ENCODE measurements around the gene IGSF11. TPM values are rescaled to one million over a fixed set of nuclear protein-coding genes. Genes with fewer than 3 reads are reported as not detected.

Gene IGSF11
- total RNA-seq, 1 experiment from 2014 or later: 0.66 TPM

- no peak for TF ChIP-seq EZH2 (IDR thresholded peaks at IDR 0.05; ENCODE audit: low read length, unreplicated experiment)
- no TSS peak for BruUV-seq (replicated peaks)
- Histone ChIP-seq H3K4me2 (ENCODE audit: low read length) (no peak overlapping the region), H3K9me2 (replicated peaks; ENCODE audit: low read length) (no peaks in the 10 kb centered on the region), H3K27ac (ENCODE audit: low read length) (no peak overlapping the region), H4K20me1 (ENCODE audit: low read length) (no peaks in the 10 kb centered on the region), H3K4me1 (ENCODE audit: insufficient read depth, low read length) (no peaks in the 10 kb centered on the region), H3K36me3 (ENCODE audit: low read depth, low read length) (no peaks in the 10 kb centered on the region), H3K9ac (ENCODE audit: low read length) (no peak overlapping the region), H3K9me3 (ENCODE audit: low read length) (no peaks in the 10 kb centered on the region), H3K27me3 (ENCODE audit: low read length) (peaks cover 84% of the 10 kb centered on the region), H2AFZ (ENCODE audit: low read length) (no peak overlapping the region), H3F3A (ENCODE audit: low read length, unreplicated experiment) (no peaks in the 10 kb centered on the region), H3K4me3 (ENCODE audit: low read length) (no peak overlapping the region), H3K79me2 (ENCODE audit: low read length) (no peaks in the 10 kb centered on the region)
- ATAC-seq (no peak), DNase-seq (no peak)
- intact Hi-C loops (cut with micrococcal nuclease): no loop called here
- CTCF ChIA-PET: no interaction called here
- POLR2A ChIA-PET (ENCODE audit: unreplicated experiment): no interaction called here
These were observed 47.2 kb downstream of the IGSF11 start for GRCh38 chr3:118987477-118987876.

GRCh38 chr3:118986734-118987133 is 47.9 kb downstream of the IGSF11 start:
- Histone ChIP-seq H3K4me1 (ENCODE audit: insufficient read depth, low read length) (no peaks in the 10 kb centered on the region), H3K4me3 (ENCODE audit: low read length) (no peak overlapping the region), H3K79me2 (ENCODE audit: low read length) (no peaks in the 10 kb centered on the region), H3K27me3 (ENCODE audit: low read length) (peaks cover 84% of the 10 kb centered on the region), H3K9me2 (replicated peaks; ENCODE audit: low read length) (no peaks in the 10 kb centered on the region), H3F3A (ENCODE audit: low read length, unreplicated experiment) (no peaks in the 10 kb centered on the region), H3K9ac (ENCODE audit: low read length) (no peak overlapping the region), H3K27ac (ENCODE audit: low read length) (no peak overlapping the region), H2AFZ (ENCODE audit: low read length) (no peak overlapping the region), H3K9me3 (ENCODE audit: low read length) (no peaks in the 10 kb centered on the region), H4K20me1 (ENCODE audit: low read length) (no peaks in the 10 kb centered on the region), H3K4me2 (ENCODE audit: low read length) (no peak overlapping the region), H3K36me3 (ENCODE audit: low read depth, low read length) (no peaks in the 10 kb centered on the region)
- TF ChIP-seq CTCF (conservative IDR thresholded peaks at IDR 0.05; ENCODE audit: low read depth, low read length) (no peak), EZH2phosphoT487 (IDR thresholded peaks at IDR 0.05; ENCODE audit: borderline replicate concordance, low read length) (no peak), EZH2 (IDR thresholded peaks at IDR 0.05; ENCODE audit: low read length, unreplicated experiment) (no peak)
- no TSS peak for BruUV-seq (replicated peaks)
- ChIA-PET POLR2A (ENCODE audit: unreplicated experiment) (no interaction called here), CTCF (no interaction called here)
- intact Hi-C loops (cut with micrococcal nuclease): no loop called here
- ATAC-seq: no peak
- DNase-seq: no peak

- BruUV-seq (replicated peaks): no TSS peak
- peaks cover 85% of the 10 kb centered on the region for H3K27me3 ChIP-seq (ENCODE audit: low read length)
- POLR2A ChIA-PET (ENCODE audit: unreplicated experiment): no interaction called here
- H3K9me3 ChIP-seq (ENCODE audit: low read length): no peaks in the 10 kb centered on the region
- no peak overlapping the region for H2AFZ ChIP-seq (ENCODE audit: low read length)
- H3K79me2 ChIP-seq (ENCODE audit: low read length): no peaks in the 10 kb centered on the region
- intact Hi-C loops (cut with micrococcal nuclease): no loop called here
- TF ChIP-seq CTCF (conservative IDR thresholded peaks at IDR 0.05; ENCODE audit: low read depth, low read length) (no peak), EZH2 (IDR thresholded peaks at IDR 0.05; ENCODE audit: low read length, unreplicated experiment) (no peak), EZH2phosphoT487 (IDR thresholded peaks at IDR 0.05; ENCODE audit: borderline replicate concordance, low read length) (no peak)
- CTCF ChIA-PET: no interaction called here
- no peak overlapping the region for H3K27ac ChIP-seq (ENCODE audit: low read length)
- H3K4me3 ChIP-seq (ENCODE audit: low read length): no peak overlapping the region
- H3K9ac ChIP-seq (ENCODE audit: low read length): no peak overlapping the region
- DNase-seq (peak; percentile 18), ATAC-seq (no peak)
- H4K20me1 ChIP-seq (ENCODE audit: low read length): no peaks in the 10 kb centered on the region
- H3K36me3 ChIP-seq (ENCODE audit: low read depth, low read length): no peaks in the 10 kb centered on the region
- H3K9me2 ChIP-seq (replicated peaks; ENCODE audit: low read length): no peaks in the 10 kb centered on the region
- no peaks in the 10 kb centered on the region for H3F3A ChIP-seq (ENCODE audit: low read length, unreplicated experiment)
- no peaks in the 10 kb centered on the region for H3K4me1 ChIP-seq (ENCODE audit: insufficient read depth, low read length)
- H3K4me2 ChIP-seq (ENCODE audit: low read length): no peak overlapping the region
These were observed 49.9 kb downstream of the IGSF11 start for GRCh38 chr3:118984699-118985098.
